Astrocyte (in vitro differentiated cells and primary cell): ENCODE measurements around the gene CNTNAP5. TPM values are rescaled to one million over a fixed set of nuclear protein-coding genes. Genes with fewer than 3 reads are reported as not detected.

Source experiments
- DNase-seq: peaks from one replicate; pipeline ENCODE4 v3.0.0-alpha.2; 2010; ENCODE audit warnings: low read depth
- FAIRE-seq: peaks from 2 replicates; lab custom pipeline; 2011; peaks lifted over from hg19 to GRCh38; lab: Jason Lieb, UNC
- H2AFZ ChIP-seq: 2 replicates; pipeline ENCODE4 v1.6.0; 2012; ENCODE audit warnings: low read depth, low read length, inconsistent platforms
- H3K27ac ChIP-seq: 2 replicates; pipeline ENCODE4 v1.5.1; 2011; ENCODE audit warnings: low read depth, low read length, inconsistent platforms
- H3K27me3 ChIP-seq: 2 replicates; pipeline ENCODE4 v1.6.0; 2011; ENCODE audit warnings: low read length, inconsistent platforms; ENCODE audit not compliant: insufficient read depth
- H3K36me3 ChIP-seq: 2 replicates; pipeline ENCODE4 v1.5.1; 2011; ENCODE audit warnings: low read length, inconsistent platforms; ENCODE audit not compliant: insufficient read depth
- H3K4me1 ChIP-seq: 2 replicates; pipeline ENCODE4 v1.5.1; 2011; ENCODE audit warnings: low read length, inconsistent platforms; ENCODE audit not compliant: insufficient read depth
- H3K4me2 ChIP-seq: 2 replicates; pipeline ENCODE4 v1.6.0; 2012; ENCODE audit warnings: low read length, inconsistent platforms
- H3K4me3 ChIP-seq: 2 replicates; pipeline ENCODE4 v1.5.1; 2011; ENCODE audit warnings: low read depth, mild to moderate bottlenecking, low read length, inconsistent platforms; ENCODE audit not compliant: insufficient read depth
- H3K79me2 ChIP-seq: 2 replicates; pipeline ENCODE4 v1.6.0; 2012; ENCODE audit warnings: mild to moderate bottlenecking, low read length, inconsistent platforms; ENCODE audit not compliant: insufficient read depth
- H3K9ac ChIP-seq: 2 replicates; pipeline ENCODE4 v1.6.0; 2012; ENCODE audit warnings: mild to moderate bottlenecking, low read length, inconsistent platforms
- H3K9me3 ChIP-seq: 2 replicates; pipeline ENCODE4 v1.5.1; 2012; ENCODE audit warnings: low read depth, mild to moderate bottlenecking, low read length, inconsistent platforms; ENCODE audit not compliant: insufficient read depth
- H4K20me1 ChIP-seq: 2 replicates; pipeline ENCODE4 v1.6.0; 2012; ENCODE audit warnings: low read length, inconsistent platforms; ENCODE audit not compliant: insufficient read depth
- H3K27ac Mint-ChIP-seq: one replicate; pipeline ENCODE4 v1.8.0; 2021; ENCODE audit warnings: mild to moderate bottlenecking, mixed read lengths; ENCODE audit not compliant: unreplicated experiment
- H3K27me3 Mint-ChIP-seq: one replicate; pipeline ENCODE4 v1.8.0; 2021; ENCODE audit warnings: low read depth, mixed read lengths; ENCODE audit not compliant: unreplicated experiment
- H3K36me3 Mint-ChIP-seq: one replicate; pipeline ENCODE4 v1.8.0; 2021; ENCODE audit warnings: low read depth, mixed read lengths; ENCODE audit not compliant: unreplicated experiment
- H3K4me1 Mint-ChIP-seq: one replicate; pipeline ENCODE4 v1.8.0; 2021; ENCODE audit warnings: low read depth, mixed read lengths; ENCODE audit not compliant: unreplicated experiment
- H3K4me3 Mint-ChIP-seq: one replicate; pipeline ENCODE4 v1.8.0; 2021; ENCODE audit warnings: mild to moderate bottlenecking, moderate library complexity, mixed read lengths; ENCODE audit not compliant: unreplicated experiment
- H3K9me3 Mint-ChIP-seq: one replicate; pipeline ENCODE4 v1.8.0; 2021; ENCODE audit warnings: mild to moderate bottlenecking, mixed read lengths; ENCODE audit not compliant: unreplicated experiment
- EZH2 ChIP-seq: IDR thresholded peaks from 2 replicates; pipeline ENCODE4 v1.6.1; 2012; ENCODE audit warnings: mild to moderate bottlenecking, low read length, inconsistent platforms; ENCODE audit not compliant: insufficient read depth
- total RNA-seq: library from RNA; stranded (reverse); gene quantifications from 2 replicates; pipeline ENCODE4 v1.2.1, GENCODE V29; 2021
- TF ChIP-seq, protein P1 (sequence below): IDR thresholded peaks from 2 replicates; pipeline ENCODE4 v1.5.1; 2011; ENCODE audit warnings: low read depth, mild to moderate bottlenecking, inconsistent platforms, low read length, moderate library complexity; ENCODE audit not compliant: insufficient read depth

Gene CNTNAP5
- total RNA-seq, 1 donor from 2014 or later, result 0.30 TPM

DNA sequence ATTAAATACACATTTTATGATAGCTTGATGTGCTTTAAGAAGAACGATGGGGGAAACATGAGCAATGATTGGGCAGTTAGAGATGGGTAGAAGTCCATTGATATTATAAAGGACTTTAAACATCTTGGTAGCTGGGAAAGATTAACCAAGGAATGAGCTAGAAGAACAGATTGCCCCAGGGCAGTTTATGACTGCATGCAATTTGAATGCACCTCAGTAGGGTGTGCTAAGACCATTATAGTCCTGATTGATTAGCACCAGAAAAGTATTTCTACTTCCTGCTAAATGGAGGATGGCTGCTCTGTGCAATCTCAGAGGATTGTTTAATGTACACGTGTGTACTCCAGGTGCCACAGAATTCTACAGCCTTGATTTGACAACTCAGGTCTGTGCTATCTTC, 641.9 kb downstream of the CNTNAP5 start:
- H3K9ac ChIP-seq, result no peak overlapping the region
- no peak for FAIRE-seq
- no peak overlapping the region for H2AFZ ChIP-seq
- H3K79me2 ChIP-seq, result no peaks in the 10 kb centered on the region
- H3K36me3 ChIP-seq, result no peaks in the 10 kb centered on the region
- peaks cover 2% of the 10 kb centered on the region for H3K9me3 ChIP-seq
- H3K9me3 Mint-ChIP-seq, result no peaks in the 10 kb centered on the region
- H3K4me3 ChIP-seq, result no peak overlapping the region
- no peak for DNase-seq
- no peaks in the 10 kb centered on the region for H4K20me1 ChIP-seq
- TF ChIP-seq, protein P1, sequence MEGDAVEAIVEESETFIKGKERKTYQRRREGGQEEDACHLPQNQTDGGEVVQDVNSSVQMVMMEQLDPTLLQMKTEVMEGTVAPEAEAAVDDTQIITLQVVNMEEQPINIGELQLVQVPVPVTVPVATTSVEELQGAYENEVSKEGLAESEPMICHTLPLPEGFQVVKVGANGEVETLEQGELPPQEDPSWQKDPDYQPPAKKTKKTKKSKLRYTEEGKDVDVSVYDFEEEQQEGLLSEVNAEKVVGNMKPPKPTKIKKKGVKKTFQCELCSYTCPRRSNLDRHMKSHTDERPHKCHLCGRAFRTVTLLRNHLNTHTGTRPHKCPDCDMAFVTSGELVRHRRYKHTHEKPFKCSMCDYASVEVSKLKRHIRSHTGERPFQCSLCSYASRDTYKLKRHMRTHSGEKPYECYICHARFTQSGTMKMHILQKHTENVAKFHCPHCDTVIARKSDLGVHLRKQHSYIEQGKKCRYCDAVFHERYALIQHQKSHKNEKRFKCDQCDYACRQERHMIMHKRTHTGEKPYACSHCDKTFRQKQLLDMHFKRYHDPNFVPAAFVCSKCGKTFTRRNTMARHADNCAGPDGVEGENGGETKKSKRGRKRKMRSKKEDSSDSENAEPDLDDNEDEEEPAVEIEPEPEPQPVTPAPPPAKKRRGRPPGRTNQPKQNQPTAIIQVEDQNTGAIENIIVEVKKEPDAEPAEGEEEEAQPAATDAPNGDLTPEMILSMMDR, result no peak
- no peak for TF ChIP-seq EZH2
- H3K4me3 Mint-ChIP-seq, result no peak overlapping the region
- H3K27ac ChIP-seq, result no peak overlapping the region
- no peak overlapping the region for H3K4me2 ChIP-seq
- no peaks in the 10 kb centered on the region for H3K27me3 Mint-ChIP-seq
- no peak overlapping the region for H3K27ac Mint-ChIP-seq
- H3K36me3 Mint-ChIP-seq, result no peaks in the 10 kb centered on the region
- peaks cover 6% of the 10 kb centered on the region for H3K4me1 Mint-ChIP-seq
- H3K27me3 ChIP-seq, result no peaks in the 10 kb centered on the region
- no peaks in the 10 kb centered on the region for H3K4me1 ChIP-seq

DNA sequence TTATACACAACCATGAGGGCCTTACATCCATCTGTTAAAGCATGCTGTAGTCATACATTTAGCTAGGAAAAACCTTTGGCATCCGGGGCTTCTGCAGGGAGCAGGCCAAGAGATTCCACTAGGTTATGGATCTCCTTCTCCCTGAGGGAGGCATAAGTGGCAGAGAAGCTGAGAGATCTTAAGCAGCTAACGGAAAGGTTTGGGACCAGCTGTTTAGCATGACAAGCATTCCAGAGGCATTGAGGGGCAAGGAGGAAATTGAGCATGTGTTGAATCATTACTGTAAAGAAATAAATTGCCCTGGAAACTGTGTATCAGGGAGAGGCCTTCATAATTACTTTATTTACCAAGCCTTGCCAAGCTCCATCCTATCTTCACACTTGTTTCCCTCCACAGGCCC, 643.1 kb downstream of the CNTNAP5 start:
- DNase-seq (peak; percentile 4), FAIRE-seq (no peak)
- Histone ChIP-seq H3K27me3 (no peaks in the 10 kb centered on the region), H3K4me1 (no peaks in the 10 kb centered on the region), H3K9ac (no peak overlapping the region), H3K36me3 (no peaks in the 10 kb centered on the region), H2AFZ (no peak overlapping the region), H3K4me3 (no peak overlapping the region), H3K27ac (no peak overlapping the region), H4K20me1 (no peaks in the 10 kb centered on the region), H3K9me3 (peaks cover 4% of the 10 kb centered on the region), H3K4me2 (no peak overlapping the region), H3K79me2 (no peaks in the 10 kb centered on the region)
- peak overlapping the region; percentile 28 for H3K27ac Mint-ChIP-seq
- no peaks in the 10 kb centered on the region for H3K9me3 Mint-ChIP-seq
- no peaks in the 10 kb centered on the region for H3K27me3 Mint-ChIP-seq
- peaks cover 6% of the 10 kb centered on the region for H3K4me1 Mint-ChIP-seq
- no peak overlapping the region for H3K4me3 Mint-ChIP-seq
- TF ChIP-seq EZH2, result no peak
- TF ChIP-seq, protein P1, result no peak
- H3K36me3 Mint-ChIP-seq, result no peaks in the 10 kb centered on the region

DNA sequence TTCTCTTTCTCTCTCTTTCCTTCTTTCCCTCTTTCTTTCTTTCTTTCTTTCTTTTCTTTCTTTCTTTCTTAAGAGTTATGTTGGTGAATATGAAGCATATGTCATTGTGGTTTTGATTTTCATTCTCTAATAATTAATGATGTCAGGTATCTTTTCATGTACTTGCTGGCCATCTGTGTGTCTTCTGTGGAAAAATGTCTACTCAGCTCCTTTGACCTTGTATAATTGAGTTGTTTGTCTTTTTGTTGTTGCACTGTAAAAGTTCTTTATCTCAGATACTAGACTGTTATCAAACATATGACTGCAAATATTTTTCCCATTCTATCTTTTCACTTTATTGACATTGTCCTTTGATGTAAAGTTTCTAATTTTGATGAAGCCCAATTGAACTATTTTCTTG, 645.1 kb downstream of the CNTNAP5 start:
- no peak overlapping the region for H3K27ac ChIP-seq
- no peak overlapping the region for H3K9ac ChIP-seq
- Mint-ChIP-seq H3K36me3 (no peaks in the 10 kb centered on the region), H3K9me3 (no peaks in the 10 kb centered on the region), H3K4me3 (no peak overlapping the region), H3K27me3 (no peaks in the 10 kb centered on the region), H3K27ac (no peak overlapping the region), H3K4me1 (peaks cover 6% of the 10 kb centered on the region)
- TF ChIP-seq EZH2, result no peak
- TF ChIP-seq, protein P1, result no peak
- H3K79me2 ChIP-seq, result no peaks in the 10 kb centered on the region
- H3K36me3 ChIP-seq, result no peaks in the 10 kb centered on the region
- no peak overlapping the region for H2AFZ ChIP-seq
- no peaks in the 10 kb centered on the region for H3K4me1 ChIP-seq
- H4K20me1 ChIP-seq, result no peaks in the 10 kb centered on the region
- no peak for DNase-seq
- FAIRE-seq, result no peak
- peaks cover 4% of the 10 kb centered on the region for H3K9me3 ChIP-seq
- H3K4me2 ChIP-seq, result no peak overlapping the region
- no peaks in the 10 kb centered on the region for H3K27me3 ChIP-seq
- H3K4me3 ChIP-seq, result no peak overlapping the region
